Calu3 (cell line): ENCODE data around the gene SRRM2. TPM values are rescaled to one million over a fixed set of nuclear protein-coding genes. Genes with fewer than 3 reads are reported as not detected.

Experiments
- BruUV-seq: library from RNA; stranded (reverse); fragments of 400-500 nt; replicated peaks from 2 replicates; lab custom pipeline; 2021; lab: Mats Ljungman, UMichigan
- CTCF ChIA-PET: fragments of 300-600 bp; sonication (Branson Sonifier 250); formaldehyde crosslinking; loops from one replicate; lab custom pipeline; 2022; ENCODE audit warnings: antibody characterized with exemption; lab: Charles Lee
- DNase-seq: peaks from one replicate; pipeline ENCODE4 v3.0.0; 2022
- H3K27ac Mint-ChIP-seq: one replicate; pipeline ENCODE4 v1.8.0; 2022; ENCODE audit warnings: mixed read lengths; ENCODE audit not compliant: unreplicated experiment
- H3K27me3 Mint-ChIP-seq: one replicate; pipeline ENCODE4 v1.8.0; 2022; ENCODE audit warnings: mixed read lengths; ENCODE audit not compliant: unreplicated experiment
- H3K36me3 Mint-ChIP-seq: one replicate; pipeline ENCODE4 v1.8.0; 2022; ENCODE audit warnings: mild to moderate bottlenecking, moderate library complexity, mixed read lengths; ENCODE audit not compliant: insufficient read depth, unreplicated experiment
- H3K4me1 Mint-ChIP-seq: one replicate; pipeline ENCODE4 v1.8.0; 2022; ENCODE audit warnings: mild to moderate bottlenecking, low read depth, mixed read lengths; ENCODE audit not compliant: unreplicated experiment
- H3K4me3 Mint-ChIP-seq: one replicate; pipeline ENCODE4 v1.8.0; 2022; ENCODE audit warnings: mild to moderate bottlenecking, low read depth, moderate library complexity, mixed read lengths; ENCODE audit not compliant: unreplicated experiment
- H3K9me3 Mint-ChIP-seq: one replicate; pipeline ENCODE4 v1.8.0; 2022; ENCODE audit warnings: low read depth, mixed read lengths; ENCODE audit not compliant: unreplicated experiment
- CTCF ChIP-seq: fragments of 200-600 bp; IDR thresholded peaks from one replicate; pipeline ENCODE4 v1.8.0; 2022; ENCODE audit warnings: antibody characterized with exemption; ENCODE audit not compliant: unreplicated experiment
- intact Hi-C: fragments of 100-400 bp; cut with micrococcal nuclease; formaldehyde crosslinking; loops from one replicate; pipeline ENCODE4 v1.10.0; 2022; ENCODE audit not compliant: unreplicated experiment
- total RNA-seq: library from RNA; stranded (reverse); gene quantifications from 2 replicates; pipeline ENCODE4 v1.2.3, GENCODE V29; 2022

SRRM2 gene
- total RNA-seq, 1 experiment from 2014 or later, result 905 TPM

- no TSS peak for BruUV-seq
- CTCF ChIA-PET, result interaction anchor here (1.1 kb wide), 1 partner anchor 38 kb away, joined by 3 read pairs; no protein-coding TSS in a partner anchor
Observed at GRCh38 chr16:2745961-2746360, 6.5 kb upstream of the SRRM2 start.

GRCh38 chr16:2748757-2749455, 3.5 kb upstream of the SRRM2 start:
- intact Hi-C loops, result no loop called here
- BruUV-seq, result no TSS peak
- Mint-ChIP-seq H3K9me3 (no peaks in the 10 kb centered on the region), H3K4me3 (no peak overlapping the region), H3K36me3 (peaks cover 35% of the 10 kb centered on the region), H3K27ac (no peak overlapping the region), H3K4me1 (no peaks in the 10 kb centered on the region), H3K27me3 (peaks cover 14% of the 10 kb centered on the region)
- CTCF ChIA-PET, result no interaction called here
- DNase-seq, result no peak
- TF ChIP-seq CTCF, result no peak

More at GRCh38 chr16:2745961-2746360, 6.5 kb upstream of the SRRM2 start:
- Mint-ChIP-seq H3K4me3 (no peak overlapping the region), H3K9me3 (no peaks in the 10 kb centered on the region), H3K4me1 (no peaks in the 10 kb centered on the region), H3K36me3 (peaks cover 6% of the 10 kb centered on the region), H3K27me3 (peaks cover 27% of the 10 kb centered on the region), H3K27ac (no peak overlapping the region)
- no peak for TF ChIP-seq CTCF
- intact Hi-C loops, result no loop called here
- no peak for DNase-seq

- peaks cover 5% of the 10 kb centered on the region for H3K4me1 Mint-ChIP-seq
- no peak overlapping the region for H3K27ac Mint-ChIP-seq
- H3K27me3 Mint-ChIP-seq, result peaks cover 8% of the 10 kb centered on the region
- CTCF ChIA-PET, result no interaction called here
- BruUV-seq, result no TSS peak
- TF ChIP-seq CTCF, result no peak
- no peak overlapping the region for H3K4me3 Mint-ChIP-seq
- no peaks in the 10 kb centered on the region for H3K9me3 Mint-ChIP-seq
- intact Hi-C loops, result no loop called here
- DNase-seq, result no peak
- H3K36me3 Mint-ChIP-seq, result peaks cover 41% of the 10 kb centered on the region
Observed at GRCh38 chr16:2749476-2749875, 3.0 kb upstream of the SRRM2 start.

GRCh38 chr16:2749936-2750335, 2.5 kb upstream of the SRRM2 start:
- H3K4me3 Mint-ChIP-seq, result no peak overlapping the region
- H3K27me3 Mint-ChIP-seq, result peaks cover 3% of the 10 kb centered on the region
- no peak for DNase-seq
- CTCF ChIA-PET, result no interaction called here
- H3K27ac Mint-ChIP-seq, result no peak overlapping the region
- intact Hi-C loops, result no loop called here
- H3K4me1 Mint-ChIP-seq, result peaks cover 9% of the 10 kb centered on the region
- no TSS peak for BruUV-seq
- peaks cover 45% of the 10 kb centered on the region for H3K36me3 Mint-ChIP-seq
- no peak for TF ChIP-seq CTCF
- no peaks in the 10 kb centered on the region for H3K9me3 Mint-ChIP-seq
